Measurements from ENCODE around the gene RBPMS2. TPM values are rescaled to one million over a fixed set of nuclear protein-coding genes. Genes with fewer than 3 reads are reported as not detected.

The RBPMS2 gene
- polyA plus RNA-seq, 4 donors: 9.8 to 15.2 (median 13.3) TPM

GRCh38 chr15:64791401-64791800 lies 16.0 kb upstream of the RBPMS2 start:
- no peak for DNase-seq (ENCODE audit: low read depth in 4 of 4, low spot score in 2 of 4)

DNA sequence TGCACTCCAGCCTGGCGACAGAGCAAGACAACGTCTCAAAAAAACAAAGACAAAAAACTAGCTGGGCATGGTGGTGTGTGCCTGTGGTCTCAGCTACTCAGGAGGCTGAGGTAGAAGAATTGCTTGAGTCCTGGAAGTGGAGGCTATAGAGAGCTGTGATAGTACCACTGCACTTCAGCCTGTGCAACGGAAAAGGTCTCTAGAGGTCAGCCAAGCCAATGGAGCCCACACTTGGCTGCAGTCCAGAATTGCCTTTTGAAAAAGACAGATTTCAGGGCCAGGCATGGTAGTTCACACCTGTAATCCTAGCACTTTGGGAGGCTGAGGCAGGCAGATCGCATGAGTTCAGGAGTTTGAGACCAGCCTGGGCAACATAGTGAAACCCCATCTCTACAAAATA lies 8.4 kb upstream of the RBPMS2 start:
- DNase-seq (ENCODE audit: low read depth in 4 of 4, low spot score in 2 of 4): no peak

GRCh38 chr15:64782751-64783150 lies 7.4 kb upstream of the RBPMS2 start:
- no peak for DNase-seq (ENCODE audit: low read depth in 4 of 4, low spot score in 2 of 4)

- no peak for DNase-seq (ENCODE audit: low read depth in 4 of 4, low spot score in 2 of 4)
Measured at GRCh38 chr15:64781299-64781698, 5.9 kb upstream of the RBPMS2 start.

GRCh38 chr15:64780600-64781156 lies 5.3 kb upstream of the RBPMS2 start:
- no peak for DNase-seq (ENCODE audit: low read depth in 4 of 4, low spot score in 2 of 4)

DNA sequence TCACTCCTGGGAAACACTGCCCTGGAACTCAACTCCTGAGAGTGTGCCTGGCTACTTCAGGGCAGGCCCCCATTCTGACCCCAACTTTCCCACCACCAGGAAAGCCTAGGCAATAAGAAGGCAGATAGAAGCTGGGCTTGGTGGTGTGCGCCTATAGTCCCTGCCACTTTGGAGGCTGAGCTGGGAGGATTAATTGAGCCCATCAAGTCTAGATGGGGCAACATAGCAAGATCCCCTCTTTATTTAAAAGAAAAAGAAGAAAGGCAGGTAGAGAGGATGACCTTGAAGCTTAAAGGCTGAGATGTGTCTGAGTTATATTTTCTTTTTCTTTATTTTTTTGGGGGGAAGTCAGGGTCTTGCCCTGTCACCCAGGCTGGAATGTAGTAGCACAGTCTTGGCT lies 4.2 kb upstream of the RBPMS2 start:
- no peak for DNase-seq (ENCODE audit: low read depth in 4 of 4, low spot score in 2 of 4)

DNA sequence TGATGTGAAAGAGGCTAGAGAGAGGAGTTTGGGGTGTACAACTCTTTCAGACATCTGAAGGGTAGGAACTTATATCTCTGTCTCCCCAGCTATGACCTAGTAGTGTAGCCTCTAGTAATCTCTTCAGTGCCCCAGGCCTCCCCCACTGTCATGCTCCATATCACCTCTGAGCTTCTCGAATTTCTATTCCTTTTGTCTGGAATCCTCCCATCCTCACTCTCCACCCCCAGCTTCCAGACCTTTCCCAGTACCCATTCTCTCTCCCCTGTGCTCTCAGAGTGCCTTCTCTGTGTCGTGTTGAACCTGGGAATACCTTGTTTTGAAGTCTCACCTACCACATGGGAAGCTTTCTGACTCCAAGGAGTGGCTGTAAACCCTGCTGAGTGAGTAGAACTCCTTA lies 3.6 kb upstream of the RBPMS2 start:
- no peak for DNase-seq (ENCODE audit: low read depth in 4 of 4, low spot score in 2 of 4)

GRCh38 chr15:64776402-64776786 lies 1.0 kb upstream of the RBPMS2 start:
- DNase-seq (ENCODE audit: low read depth in 4 of 4, low spot score in 2 of 4): no peak

GRCh38 chr15:64774629-64775493 lies 528 bp downstream of the RBPMS2 start:
- DNase-seq (ENCODE audit: low read depth in 4 of 4, low spot score in 2 of 4): peak in 1 of 4 donors; percentile 11

DNA sequence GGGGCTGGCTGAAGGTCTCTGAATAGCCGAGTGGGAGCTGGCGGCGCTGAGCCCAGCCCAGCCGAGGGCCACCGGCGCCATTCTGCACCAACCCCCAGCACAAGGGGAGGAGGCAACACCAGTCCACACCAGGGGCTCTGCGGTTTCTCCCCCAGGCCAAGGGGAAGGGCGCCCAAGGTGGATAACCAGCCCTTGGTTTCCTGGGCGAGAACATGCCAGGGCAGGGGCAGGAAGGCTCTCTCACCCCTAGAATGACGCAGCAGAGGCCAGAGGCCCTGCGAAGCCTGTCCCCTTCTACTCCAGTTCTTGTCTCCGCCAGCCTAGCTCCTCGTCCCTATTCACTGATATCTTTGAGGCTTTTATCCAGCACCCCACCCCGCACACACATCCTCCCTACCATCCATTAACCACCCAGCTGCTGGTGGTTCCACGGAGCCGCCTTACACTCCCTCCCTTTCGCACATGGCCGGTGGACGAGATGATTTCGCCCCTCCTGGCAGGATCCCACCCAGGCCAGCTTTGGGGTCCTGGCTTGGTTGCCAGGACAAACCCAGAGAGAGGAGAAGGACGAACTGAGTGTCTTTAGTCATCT lies 1.3 kb downstream of the RBPMS2 start:
- no peak for DNase-seq (ENCODE audit: low read depth in 4 of 4, low spot score in 2 of 4)

DNA sequence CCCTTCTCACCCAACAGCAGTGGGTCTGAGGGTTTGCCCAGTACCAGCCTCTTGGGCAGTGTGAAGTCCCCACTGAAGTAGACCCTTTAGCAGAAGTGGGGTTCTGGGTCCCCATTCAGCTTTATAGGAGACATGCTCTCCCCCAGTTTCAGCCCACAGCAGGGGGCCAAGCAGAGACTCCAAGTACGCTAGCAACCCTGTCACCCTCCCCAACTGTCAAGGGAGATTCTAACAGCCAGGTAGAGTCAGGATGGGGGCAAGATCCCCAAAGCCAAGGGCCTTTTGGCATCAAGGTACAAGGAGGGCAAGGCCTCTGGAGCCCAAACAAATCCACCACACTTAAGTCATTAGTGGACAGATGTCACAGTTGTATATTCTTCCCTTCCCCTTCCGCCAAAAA lies 1.8 kb downstream of the RBPMS2 start:
- DNase-seq (ENCODE audit: low read depth in 4 of 4, low spot score in 2 of 4): no peak

GRCh38 chr15:64772964-64773363 lies 2.4 kb downstream of the RBPMS2 start:
- no peak for DNase-seq (ENCODE audit: low read depth in 4 of 4, low spot score in 2 of 4)

DNA sequence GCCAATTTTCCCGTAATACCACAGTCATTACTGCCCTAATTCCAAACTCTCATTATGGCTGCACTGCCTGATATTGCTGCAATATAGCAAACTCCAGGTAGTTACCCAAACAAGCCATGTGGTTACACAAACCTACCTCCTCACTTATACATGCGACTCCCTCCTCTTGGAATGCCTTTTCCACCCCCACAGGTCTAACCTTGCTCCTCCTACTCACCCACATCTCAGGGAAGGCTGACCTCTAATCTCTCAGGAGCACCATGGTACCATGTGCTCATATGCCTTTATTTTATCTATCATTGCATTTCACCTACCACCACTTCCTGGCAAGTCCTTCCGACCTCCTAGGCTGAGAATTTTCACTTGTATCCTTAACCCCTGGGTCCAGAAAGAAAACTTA lies 2.9 kb downstream of the RBPMS2 start:
- no peak for DNase-seq (ENCODE audit: low read depth in 4 of 4, low spot score in 2 of 4)

DNA sequence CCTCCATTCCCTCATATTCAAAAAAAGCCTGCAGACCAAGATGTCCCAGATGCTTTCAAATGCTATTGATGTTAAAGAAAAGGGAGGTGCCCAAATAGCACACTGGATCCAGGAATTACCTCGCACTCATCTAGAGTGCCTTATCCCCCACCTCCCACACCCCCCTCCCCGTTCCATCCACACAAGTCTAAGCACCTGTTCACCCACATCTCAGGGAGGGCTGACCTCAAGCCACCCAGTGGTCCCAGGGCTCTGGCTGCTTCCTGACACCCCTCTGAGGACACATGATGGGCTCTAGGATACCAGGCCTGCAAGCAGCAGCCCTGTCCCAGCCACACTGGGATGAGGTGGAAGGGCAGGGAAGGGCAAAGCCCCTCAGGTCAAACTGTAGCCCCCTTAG lies 4.8 kb downstream of the RBPMS2 start:
- DNase-seq (ENCODE audit: low read depth in 4 of 4, low spot score in 2 of 4): no peak

DNA sequence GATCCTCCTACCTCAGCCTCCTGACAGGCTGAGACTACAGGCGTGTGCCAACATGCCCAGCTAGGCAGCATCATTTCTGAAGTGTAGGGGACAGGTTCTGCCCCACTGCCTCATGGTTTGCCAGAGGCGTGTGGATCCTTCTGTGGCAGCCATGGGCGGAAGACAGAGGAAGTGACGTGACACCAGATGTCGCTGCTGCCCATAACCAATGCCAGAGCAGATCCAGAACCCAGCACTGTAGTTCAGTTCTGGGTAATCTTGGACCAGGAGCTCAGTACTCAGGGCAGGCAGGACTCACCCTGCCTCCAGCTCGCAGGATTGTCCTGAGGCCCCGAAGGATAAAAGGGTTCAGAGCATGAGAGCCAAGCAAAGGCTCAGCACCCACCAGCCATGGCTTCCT lies 8.2 kb downstream of the RBPMS2 start:
- no peak for DNase-seq (ENCODE audit: low read depth in 4 of 4, low spot score in 2 of 4)

GRCh38 chr15:64766058-64766457 lies 9.3 kb downstream of the RBPMS2 start:
- no peak for DNase-seq (ENCODE audit: low read depth in 4 of 4, low spot score in 2 of 4)

GRCh38 chr15:64763874-64764273 lies 11.5 kb downstream of the RBPMS2 start:
- no peak for DNase-seq (ENCODE audit: low read depth in 4 of 4, low spot score in 2 of 4)

DNA sequence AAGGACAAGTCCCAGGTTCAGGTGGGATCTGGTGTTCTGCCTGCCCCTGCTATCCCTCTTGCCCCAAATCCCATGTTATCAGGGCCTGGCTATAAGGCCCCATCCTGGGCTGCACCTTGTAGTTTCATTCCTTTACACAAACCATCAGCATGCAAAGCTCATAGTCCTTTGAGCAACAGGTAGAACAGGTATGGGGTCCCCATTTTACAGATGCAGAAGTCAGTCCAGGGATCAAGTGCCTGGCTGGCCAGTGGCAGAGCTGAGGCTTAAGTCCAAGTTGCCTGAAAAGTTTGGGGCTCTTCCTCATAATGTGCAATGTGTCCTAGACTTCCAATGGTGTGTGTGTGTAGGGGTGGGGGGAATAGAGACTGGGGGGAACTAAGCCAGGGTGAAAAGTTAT lies 11.9 kb downstream of the RBPMS2 start:
- DNase-seq (ENCODE audit: low read depth in 4 of 4, low spot score in 2 of 4): no peak

DNA sequence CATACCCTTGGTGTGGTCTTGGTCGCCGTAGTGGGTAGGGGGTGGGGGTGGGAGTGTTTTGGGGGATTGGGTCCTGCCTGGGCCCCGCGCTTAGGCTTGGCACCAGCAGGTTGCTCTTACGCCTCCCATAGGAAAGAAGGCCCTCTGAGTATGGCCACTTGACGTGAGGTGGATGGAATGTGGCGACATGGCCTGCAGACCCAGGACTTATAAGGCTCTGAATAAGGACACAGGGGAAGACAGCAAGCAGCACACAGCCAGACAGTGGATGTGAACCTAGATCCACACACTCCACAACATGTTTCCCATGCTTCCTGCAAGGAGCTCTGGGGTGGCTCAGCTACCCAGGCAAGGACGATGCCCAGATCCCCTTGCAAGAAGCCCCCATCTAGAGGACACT lies 12.4 kb downstream of the RBPMS2 start:
- no peak for DNase-seq (ENCODE audit: low read depth in 4 of 4, low spot score in 2 of 4)

DNA sequence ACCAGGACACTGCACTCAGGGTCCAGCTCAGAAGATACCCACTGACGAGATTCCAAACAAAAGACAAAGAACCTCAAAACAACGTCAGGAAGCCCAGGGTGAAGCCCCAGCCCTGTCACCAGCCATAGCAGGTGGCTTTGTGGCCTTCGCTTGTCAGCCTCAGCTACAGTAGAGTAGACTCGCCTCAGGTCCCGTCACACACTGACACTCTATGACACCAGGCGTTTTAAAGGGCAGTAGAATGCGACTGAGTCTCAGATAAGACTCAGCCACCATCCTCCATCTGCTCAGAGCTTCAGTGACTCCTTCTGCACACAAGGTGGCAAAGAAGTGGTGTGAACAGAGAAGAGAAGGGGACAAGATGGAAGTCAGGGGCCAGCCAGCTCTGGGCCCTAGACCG lies 12.8 kb downstream of the RBPMS2 start:
- DNase-seq (ENCODE audit: low read depth in 4 of 4, low spot score in 2 of 4): no peak

DNA sequence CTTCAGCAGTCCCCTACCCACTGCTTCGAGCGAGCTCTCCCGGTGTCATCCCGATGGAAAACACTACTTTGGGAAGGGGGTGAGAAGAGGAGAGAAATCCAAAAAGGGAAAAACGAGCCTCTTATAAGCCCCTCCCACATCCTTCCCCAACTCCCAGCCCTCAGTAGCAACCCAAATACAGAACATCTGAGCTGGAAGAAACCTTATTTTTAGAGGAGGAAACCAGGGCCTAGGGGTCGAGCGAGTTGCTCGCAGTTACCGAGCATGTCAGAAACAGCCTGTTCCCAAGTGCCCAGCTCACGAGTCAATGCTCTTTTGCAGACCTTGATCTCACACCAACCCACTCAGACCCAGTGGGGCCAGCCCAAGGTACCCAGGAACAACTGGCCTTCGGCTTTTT lies 14.2 kb downstream of the RBPMS2 start:
- no peak for DNase-seq (ENCODE audit: low read depth in 4 of 4, low spot score in 2 of 4)

- DNase-seq (ENCODE audit: low read depth in 4 of 4, low spot score in 2 of 4): no peak
Measured at GRCh38 chr15:64760056-64760455, 15.3 kb downstream of the RBPMS2 start.

Measured in left renal cortex interstitium (tissue), 4 donors.